ENCODE measurements around the gene ASCC3. TPM values are rescaled to one million over a fixed set of nuclear protein-coding genes. Genes with fewer than 3 reads are reported as not detected.
A peak's percentile ranks its signal among the peaks of the same experiment; 100 is the strongest.

ASCC3 gene
- total and polyA plus RNA-seq, 2 experiments from 2014 or later: 34.0 to 77.6 TPM

DNA sequence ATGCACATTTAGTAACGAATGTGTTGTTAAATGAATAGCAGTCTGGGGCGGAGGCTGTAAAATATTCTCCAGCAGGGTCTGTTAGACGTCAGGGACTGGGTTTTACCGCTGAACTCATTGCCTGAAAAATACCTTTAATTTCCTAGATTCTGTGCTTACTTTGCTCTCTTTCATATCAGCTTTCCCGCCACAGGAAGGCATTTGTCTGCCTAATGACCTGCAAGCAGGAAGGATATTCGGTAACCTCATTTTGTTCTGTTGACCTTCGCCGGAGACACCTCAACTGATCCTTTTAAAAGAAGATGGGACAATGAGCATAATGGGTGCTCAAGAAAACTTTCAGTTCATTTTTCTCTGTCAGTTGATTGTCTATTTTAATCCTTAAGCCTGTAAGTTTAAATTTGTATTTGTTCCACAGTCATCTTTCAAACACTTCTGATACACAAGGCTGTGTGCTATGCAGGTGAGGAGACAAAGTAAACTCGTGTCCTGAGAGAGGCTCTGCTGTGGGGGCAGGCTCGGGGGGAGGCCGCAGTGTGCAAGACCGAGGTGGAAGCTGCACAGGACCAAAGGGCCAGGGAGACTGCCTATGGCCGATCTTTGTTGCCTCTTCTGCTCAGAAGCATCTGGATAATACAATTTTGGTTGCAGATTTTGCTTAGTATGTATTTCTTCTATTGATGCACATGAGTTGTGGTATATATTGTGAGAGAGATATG is 389.0 kb downstream of the ASCC3 start:
- Histone ChIP-seq H3K9me2 (replicated peaks; ENCODE audit: insufficient read depth) (no peaks in the 10 kb centered on the region), H3K4me1 (ENCODE audit: insufficient read depth) (no peaks in the 10 kb centered on the region), H3K27me3 (no peaks in the 10 kb centered on the region), H2AFZ (no peak overlapping the region), H3K9me3 (ENCODE audit: low read depth) (no peaks in the 10 kb centered on the region), H3K79me2 (no peaks in the 10 kb centered on the region), H3K27ac (no peak overlapping the region), H3K4me3 (no peak overlapping the region), H3K36me3 (replicated peaks; ENCODE audit: insufficient read depth, low read depth) (no peaks in the 10 kb centered on the region), H4K20me1 (ENCODE audit: insufficient read depth, poor library complexity, severe bottlenecking) (no peaks in the 10 kb centered on the region), H3K4me2 (peak overlapping the region; percentile 8)
- TF ChIP-seq EZH2phosphoT487 (IDR thresholded peaks at IDR 0.05; ENCODE audit: low read depth, severe bottlenecking, unreplicated experiment) (no peak), EZH2 (IDR thresholded peaks at IDR 0.05; ENCODE audit: borderline replicate concordance) (no peak)
- TF ChIP-seq, protein P1, sequence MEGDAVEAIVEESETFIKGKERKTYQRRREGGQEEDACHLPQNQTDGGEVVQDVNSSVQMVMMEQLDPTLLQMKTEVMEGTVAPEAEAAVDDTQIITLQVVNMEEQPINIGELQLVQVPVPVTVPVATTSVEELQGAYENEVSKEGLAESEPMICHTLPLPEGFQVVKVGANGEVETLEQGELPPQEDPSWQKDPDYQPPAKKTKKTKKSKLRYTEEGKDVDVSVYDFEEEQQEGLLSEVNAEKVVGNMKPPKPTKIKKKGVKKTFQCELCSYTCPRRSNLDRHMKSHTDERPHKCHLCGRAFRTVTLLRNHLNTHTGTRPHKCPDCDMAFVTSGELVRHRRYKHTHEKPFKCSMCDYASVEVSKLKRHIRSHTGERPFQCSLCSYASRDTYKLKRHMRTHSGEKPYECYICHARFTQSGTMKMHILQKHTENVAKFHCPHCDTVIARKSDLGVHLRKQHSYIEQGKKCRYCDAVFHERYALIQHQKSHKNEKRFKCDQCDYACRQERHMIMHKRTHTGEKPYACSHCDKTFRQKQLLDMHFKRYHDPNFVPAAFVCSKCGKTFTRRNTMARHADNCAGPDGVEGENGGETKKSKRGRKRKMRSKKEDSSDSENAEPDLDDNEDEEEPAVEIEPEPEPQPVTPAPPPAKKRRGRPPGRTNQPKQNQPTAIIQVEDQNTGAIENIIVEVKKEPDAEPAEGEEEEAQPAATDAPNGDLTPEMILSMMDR (IDR thresholded peaks at IDR 0.05; ENCODE audit: poor library complexity): no peak
- WGBS (ENCODE audit: low lambda C conversion rate, missing lambda C conversion rate): 52% methylated on average over 13 of the region's 13 CpGs
- no peak for DNase-seq (ENCODE audit: low spot score)

DNA sequence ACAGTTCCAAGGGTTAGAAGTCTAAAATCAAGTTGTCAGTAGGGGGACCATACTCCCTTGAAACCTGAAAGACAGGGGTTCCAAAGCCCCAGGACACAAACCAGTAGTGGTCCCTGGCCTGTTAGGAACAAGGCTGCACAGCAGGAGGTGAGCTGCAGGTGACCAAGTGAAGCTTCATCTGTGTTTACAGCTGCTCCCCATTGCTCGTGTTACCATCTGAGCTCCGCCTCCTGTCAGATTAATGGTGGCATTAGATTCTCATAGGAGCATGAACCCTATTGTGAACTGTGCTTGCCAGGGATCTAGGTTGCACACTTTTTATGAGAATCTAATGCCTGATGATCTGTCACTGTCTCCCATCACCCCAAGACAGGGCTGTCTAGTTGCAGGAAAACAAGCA is 391.1 kb downstream of the ASCC3 start:
- H3K9me2 ChIP-seq (replicated peaks; ENCODE audit: insufficient read depth): no peaks in the 10 kb centered on the region
- no peak overlapping the region for H3K4me2 ChIP-seq
- DNase-seq (ENCODE audit: low spot score): no peak
- H3K9me3 ChIP-seq (ENCODE audit: low read depth): no peaks in the 10 kb centered on the region
- no peak overlapping the region for H3K4me3 ChIP-seq
- WGBS (ENCODE audit: low lambda C conversion rate, missing lambda C conversion rate): 93% methylated on average over 2 of the region's 2 CpGs
- no peak overlapping the region for H3K27ac ChIP-seq
- H3K27me3 ChIP-seq: no peaks in the 10 kb centered on the region
- H3K79me2 ChIP-seq: no peaks in the 10 kb centered on the region
- no peak overlapping the region for H2AFZ ChIP-seq
- H3K4me1 ChIP-seq (ENCODE audit: insufficient read depth): no peaks in the 10 kb centered on the region
- H3K36me3 ChIP-seq (replicated peaks; ENCODE audit: insufficient read depth, low read depth): no peaks in the 10 kb centered on the region
- H4K20me1 ChIP-seq (ENCODE audit: insufficient read depth, poor library complexity, severe bottlenecking): no peaks in the 10 kb centered on the region
- TF ChIP-seq, protein P1 (IDR thresholded peaks at IDR 0.05; ENCODE audit: poor library complexity): no peak
- TF ChIP-seq EZH2 (IDR thresholded peaks at IDR 0.05; ENCODE audit: borderline replicate concordance) (no peak), EZH2phosphoT487 (IDR thresholded peaks at IDR 0.05; ENCODE audit: low read depth, severe bottlenecking, unreplicated experiment) (no peak)

DNA sequence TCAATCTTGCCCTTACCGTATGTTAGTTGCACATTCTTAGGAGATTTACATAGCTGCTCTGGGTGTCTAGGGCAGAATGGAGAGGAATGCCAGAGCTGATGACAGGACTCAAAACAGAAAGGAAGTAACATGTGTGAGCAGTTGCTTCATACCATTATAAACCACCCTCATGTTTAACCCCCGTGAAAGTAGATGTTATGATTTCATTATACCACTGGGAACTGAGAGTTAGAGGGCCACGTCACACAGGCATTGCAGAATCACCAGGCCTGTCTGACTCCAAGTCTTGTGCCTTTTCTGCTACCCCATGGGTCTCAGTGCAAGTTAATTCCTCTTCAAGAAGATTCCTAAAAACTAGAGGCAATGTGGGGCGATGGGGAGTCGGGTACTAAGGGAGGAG is 392.9 kb downstream of the ASCC3 start:
- WGBS (ENCODE audit: low lambda C conversion rate, missing lambda C conversion rate): 83% methylated on average over 5 of the region's 5 CpGs
- Histone ChIP-seq H3K79me2 (no peaks in the 10 kb centered on the region), H3K27ac (no peak overlapping the region), H4K20me1 (ENCODE audit: insufficient read depth, poor library complexity, severe bottlenecking) (no peaks in the 10 kb centered on the region), H3K9me2 (replicated peaks; ENCODE audit: insufficient read depth) (no peaks in the 10 kb centered on the region), H3K27me3 (no peaks in the 10 kb centered on the region), H2AFZ (no peak overlapping the region), H3K4me2 (no peak overlapping the region), H3K4me1 (ENCODE audit: insufficient read depth) (no peaks in the 10 kb centered on the region), H3K9me3 (ENCODE audit: low read depth) (no peaks in the 10 kb centered on the region), H3K36me3 (replicated peaks; ENCODE audit: insufficient read depth, low read depth) (no peaks in the 10 kb centered on the region), H3K4me3 (no peak overlapping the region)
- TF ChIP-seq EZH2 (IDR thresholded peaks at IDR 0.05; ENCODE audit: borderline replicate concordance) (no peak), EZH2phosphoT487 (IDR thresholded peaks at IDR 0.05; ENCODE audit: low read depth, severe bottlenecking, unreplicated experiment) (no peak)
- TF ChIP-seq, protein P1 (IDR thresholded peaks at IDR 0.05; ENCODE audit: poor library complexity): no peak
- no peak for DNase-seq (ENCODE audit: low spot score)

Measured in hepatocyte (in vitro differentiated cells).